SU-DHL-6 (cell line): Measurements from ENCODE around the gene PTPN4.

Experiments
- H2AFZ ChIP-seq: fragments of 200-600 bp; sonication (generic); 2 replicates; pipeline ENCODE4 v1.6.1; 2014; ENCODE audit warnings: low read depth, mild to moderate bottlenecking, moderate library complexity, mixed read lengths, antibody characterized with exemption, low read length; ENCODE audit not compliant: severe bottlenecking
- H3F3A ChIP-seq: fragments of 200-600 bp; shearing (Covaris generic); 2 replicates; pipeline ENCODE4 v1.6.0; 2016; ENCODE audit warnings: antibody characterized with exemption, mild to moderate bottlenecking; ENCODE audit not compliant: insufficient read depth
- H3K27ac ChIP-seq: fragments of 200-600 bp; sonication (generic); 2 replicates; pipeline ENCODE4 v1.5.1; 2016; ENCODE audit warnings: low read depth, mild to moderate bottlenecking, low read length, moderate library complexity, mixed read lengths
- H3K27me3 ChIP-seq: fragments of 200-600 bp; sonication (generic), shearing (Covaris generic); 2 replicates; pipeline ENCODE4 v1.6.0; 2014; ENCODE audit warnings: mild to moderate bottlenecking, low read length
- H3K36me3 ChIP-seq: fragments of 200-600 bp; sonication (generic); 2 replicates; pipeline ENCODE4 v1.6.1; 2014; ENCODE audit warnings: mild to moderate bottlenecking, low read length, mixed read lengths
- H3K4me2 ChIP-seq: fragments of 300-600, 200-600 bp; shearing (Covaris generic), sonication (generic); 2 replicates; pipeline ENCODE4 v1.6.0; 2014; ENCODE audit warnings: low read length, low read depth, mild to moderate bottlenecking; ENCODE audit not compliant: poor library complexity, severe bottlenecking
- H3K4me3 ChIP-seq: fragments of 200-600 bp; sonication (generic); 2 replicates; pipeline ENCODE4 v1.5.1; 2014; ENCODE audit warnings: antibody characterized with exemption, low read length, mild to moderate bottlenecking, mixed read lengths; ENCODE audit not compliant: insufficient read depth, poor library complexity, severe bottlenecking
- H3K79me2 ChIP-seq: fragments of 200-600 bp; sonication (generic); 2 replicates; pipeline ENCODE4 v1.6.1; 2014; ENCODE audit warnings: mild to moderate bottlenecking, low read length, moderate library complexity; ENCODE audit not compliant: insufficient read depth
- H3K9ac ChIP-seq: fragments of 200-600 bp; sonication (generic); 2 replicates; pipeline ENCODE4 v1.7.0; 2014; ENCODE audit warnings: mild to moderate bottlenecking, low read length
- H3K9me2 ChIP-seq: fragments of 200-600 bp; sonication (generic); replicated peaks from 2 replicates; pipeline ENCODE4 v1.6.1; 2014; ENCODE audit warnings: low read length; ENCODE audit not compliant: insufficient read depth
- H3K9me3 ChIP-seq: fragments of 200-600 bp; sonication (generic); 2 replicates; pipeline ENCODE4 v1.6.1; 2014; ENCODE audit warnings: low read length, mixed read lengths; ENCODE audit not compliant: insufficient read depth
- H4K20me1 ChIP-seq: fragments of 200-600 bp; sonication (generic); 2 replicates; pipeline ENCODE4 v1.6.1; 2014; ENCODE audit warnings: low read depth, mild to moderate bottlenecking, antibody characterized with exemption, low read length, moderate library complexity, mixed read lengths
- CTCF ChIP-seq: fragments of 200-600 bp; sonication (generic); IDR thresholded peaks from one replicate; pipeline ENCODE4 v1.5.1; 2017; ENCODE audit warnings: antibody characterized with exemption, mild to moderate bottlenecking, low read length, moderate library complexity; ENCODE audit not compliant: insufficient read depth, poor library complexity, severe bottlenecking
- EZH2phosphoT487 ChIP-seq: fragments of 200-600 bp; sonication (generic), shearing (Covaris generic); conservative IDR thresholded peaks from 2 replicates; pipeline ENCODE4 v1.6.1; 2018; ENCODE audit warnings: mild to moderate bottlenecking, antibody characterized with exemption, low read length, moderate library complexity, mixed read lengths

PTPN4 gene

GRCh38 chr2:119841550-119841949 is 81.8 kb downstream of the PTPN4 start:
- H3K36me3 ChIP-seq: no peaks in the 10 kb centered on the region
- H3K4me2 ChIP-seq: no peak overlapping the region

GRCh38 chr2:119846021-119846420 is 86.3 kb downstream of the PTPN4 start:
- H3K4me3 ChIP-seq: no peak overlapping the region
- TF ChIP-seq CTCF: no peak
- TF ChIP-seq EZH2phosphoT487: no peak
- H3K9ac ChIP-seq: no peak overlapping the region
- no peaks in the 10 kb centered on the region for H3K9me2 ChIP-seq
- H3K27me3 ChIP-seq: no peaks in the 10 kb centered on the region
- H3K4me2 ChIP-seq: no peak overlapping the region
- H3K27ac ChIP-seq: no peak overlapping the region
- H4K20me1 ChIP-seq: no peaks in the 10 kb centered on the region
- H3K36me3 ChIP-seq: no peaks in the 10 kb centered on the region
- no peaks in the 10 kb centered on the region; the same call in 1 of the 2 replicates for H3K79me2 ChIP-seq
- no peaks in the 10 kb centered on the region; the same call in 1 of the 2 replicates for H3K9me3 ChIP-seq
- no peaks in the 10 kb centered on the region; the same call in 1 of the 2 replicates for H3F3A ChIP-seq
- H2AFZ ChIP-seq: no peak overlapping the region

More at GRCh38 chr2:119841550-119841949, 81.8 kb downstream of the PTPN4 start:
- no peak overlapping the region for H2AFZ ChIP-seq
- H3K9me3 ChIP-seq: no peaks in the 10 kb centered on the region
- H3K9me2 ChIP-seq: no peaks in the 10 kb centered on the region
- no peak overlapping the region for H3K27ac ChIP-seq
- H4K20me1 ChIP-seq: no peaks in the 10 kb centered on the region
- TF ChIP-seq EZH2phosphoT487: no peak
- TF ChIP-seq CTCF: no peak
- H3F3A ChIP-seq: no peaks in the 10 kb centered on the region; the same call in 1 of the 2 replicates
- H3K79me2 ChIP-seq: no peaks in the 10 kb centered on the region
- H3K27me3 ChIP-seq: no peaks in the 10 kb centered on the region
- no peak overlapping the region for H3K4me3 ChIP-seq
- H3K9ac ChIP-seq: no peak overlapping the region

- no peaks in the 10 kb centered on the region for H3K9me2 ChIP-seq
- H4K20me1 ChIP-seq: no peaks in the 10 kb centered on the region
- no peaks in the 10 kb centered on the region for H3K36me3 ChIP-seq
- H3K4me2 ChIP-seq: no peak overlapping the region
- no peaks in the 10 kb centered on the region; the same call in 1 of the 2 replicates for H3K79me2 ChIP-seq
- H3K4me3 ChIP-seq: no peak overlapping the region
- H3F3A ChIP-seq: no peaks in the 10 kb centered on the region; the same call in 1 of the 2 replicates
- H3K9ac ChIP-seq: no peak overlapping the region
- H3K27me3 ChIP-seq: no peaks in the 10 kb centered on the region
- TF ChIP-seq EZH2phosphoT487 (no peak), CTCF (no peak)
- H3K27ac ChIP-seq: no peak overlapping the region
- H3K9me3 ChIP-seq: peaks cover 13% of the 10 kb centered on the region; the same call in 1 of the 2 replicates
- no peak overlapping the region for H2AFZ ChIP-seq
These were observed 90.3 kb downstream of the PTPN4 start for GRCh38 chr2:119849838-119850565.
